SKM-1 (cell line): ENCODE results near the gene ORAI3.
"Not testable (repeated sequence)": the region's sequence is repeated elsewhere in the genome, so short reads cannot be mapped to it uniquely, and the experiment has no call there.

Experiments used
- DNase-seq: peaks from one replicate; lab custom pipeline; 2025; ENCODE audit not compliant: unreplicated experiment; lab: John Stamatoyannopoulos, UW

Gene ORAI3

GRCh38 chr16:30923554-30924075, 25.3 kb upstream of the ORAI3 start, which contains the start of gene FBXL19:
TSS of gene FBXL19 (plus strand) at chr16:30923572. CDS start at chr16:30925755, 2,183 bp downstream.
- no peak for DNase-seq

- DNase-seq = no peak
Observed at GRCh38 chr16:30924076-30924912, 24.6 kb upstream of the ORAI3 start.

GRCh38 chr16:30924913-30925631, 23.8 kb upstream of the ORAI3 start:
- no peak for DNase-seq

GRCh38 chr16:30925632-30925987, 23.3 kb upstream of the ORAI3 start:
- DNase-seq = no peak

- no peak for DNase-seq
Observed at GRCh38 chr16:30925995-30926811, 22.7 kb upstream of the ORAI3 start.

GRCh38 chr16:30926937-30927788, 21.7 kb upstream of the ORAI3 start:
- no peak for DNase-seq

GRCh38 chr16:30927789-30928378, 21.0 kb upstream of the ORAI3 start:
- no peak for DNase-seq

GRCh38 chr16:30928390-30928789, 20.5 kb upstream of the ORAI3 start:
- no peak for DNase-seq

GRCh38 chr16:30929167-30929566, 19.7 kb upstream of the ORAI3 start:
- DNase-seq = no peak

GRCh38 chr16:30930160-30930571, 18.7 kb upstream of the ORAI3 start:
- DNase-seq = no peak

GRCh38 chr16:30931068-30931650, 17.7 kb upstream of the ORAI3 start:
- DNase-seq = no peak

GRCh38 chr16:30934827-30935557, 13.9 kb upstream of the ORAI3 start:
- peak; percentile 40 for DNase-seq

- DNase-seq = no peak
Observed at GRCh38 chr16:30937692-30938091, 11.2 kb upstream of the ORAI3 start.

- not testable (repeated sequence) for DNase-seq
Observed at GRCh38 chr16:30939571-30939970, 9.3 kb upstream of the ORAI3 start.

GRCh38 chr16:30941600-30942425, 7.1 kb upstream of the ORAI3 start:
- DNase-seq = no peak

- no peak for DNase-seq
Observed at GRCh38 chr16:30942426-30942806, 6.5 kb upstream of the ORAI3 start.

GRCh38 chr16:30944352-30944751, 4.5 kb upstream of the ORAI3 start:
- DNase-seq = no peak
